ENCODE results near the gene GLUL.
A peak's percentile ranks its signal among the peaks of the same experiment; 100 is the strongest.
"Not testable (repeated sequence)": the region's sequence is repeated elsewhere in the genome, so short reads cannot be mapped to it uniquely, and the experiment has no call there.

Gene GLUL

DNA sequence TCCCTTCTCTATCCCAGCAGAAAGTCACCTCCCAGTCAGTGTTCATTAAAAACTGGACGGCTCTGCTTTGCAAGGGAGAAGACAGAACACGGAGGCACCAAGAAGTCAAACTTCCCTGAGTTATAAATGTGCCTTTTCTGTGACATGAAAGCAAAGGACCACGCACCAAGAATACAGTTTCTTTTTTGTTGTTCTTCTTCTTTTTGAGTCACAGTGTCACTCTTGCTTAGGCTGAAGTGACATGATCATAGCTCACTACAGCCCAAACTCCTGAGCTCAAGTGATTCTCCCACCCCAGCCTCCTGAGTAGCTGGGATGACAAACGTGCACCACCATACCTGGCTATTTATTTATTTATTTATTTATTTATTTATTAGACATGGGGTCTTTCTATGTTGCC lies 22.7 kb downstream of the GLUL start:
- no peak for DNase-seq

DNA sequence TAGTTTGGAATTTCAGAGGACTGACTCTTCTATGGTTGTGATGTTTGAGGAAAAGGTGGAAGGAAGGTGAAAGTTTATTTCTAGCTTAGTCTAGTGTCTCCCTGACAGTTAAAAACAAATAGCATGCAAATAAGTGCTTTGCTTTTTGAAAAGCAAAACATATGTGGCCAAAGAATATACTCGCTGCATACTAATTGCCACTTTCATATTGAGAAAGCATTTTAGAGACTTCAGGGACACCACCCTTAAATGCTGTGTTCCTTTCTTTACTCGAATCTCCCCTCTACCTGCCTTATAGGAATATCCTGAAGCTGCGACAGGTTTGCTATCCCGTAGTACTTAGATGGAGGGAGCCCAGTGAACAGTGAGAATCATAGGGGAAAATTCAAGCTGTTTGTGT lies 23.2 kb downstream of the GLUL start:
- no peak for DNase-seq

DNA sequence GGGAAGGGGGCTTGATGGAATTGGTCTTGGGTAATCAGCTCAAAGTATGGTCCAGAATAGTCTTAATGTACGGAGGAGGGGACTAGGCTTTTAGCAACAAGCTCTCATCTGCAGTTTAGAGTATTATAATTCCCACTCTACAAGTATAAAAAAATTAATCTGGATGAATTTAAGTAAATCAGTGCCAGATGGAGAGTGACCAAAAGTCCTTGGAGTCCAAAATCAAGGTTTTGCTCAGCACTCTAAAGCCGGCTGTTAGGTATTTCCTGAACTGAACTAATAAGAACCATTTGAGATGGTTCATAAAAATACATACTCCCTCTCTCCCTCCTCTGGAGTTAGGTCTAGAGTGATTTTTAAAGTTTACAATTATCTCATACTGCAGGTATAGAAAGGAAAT lies 23.7 kb downstream of the GLUL start:
- DNase-seq: no peak

DNA sequence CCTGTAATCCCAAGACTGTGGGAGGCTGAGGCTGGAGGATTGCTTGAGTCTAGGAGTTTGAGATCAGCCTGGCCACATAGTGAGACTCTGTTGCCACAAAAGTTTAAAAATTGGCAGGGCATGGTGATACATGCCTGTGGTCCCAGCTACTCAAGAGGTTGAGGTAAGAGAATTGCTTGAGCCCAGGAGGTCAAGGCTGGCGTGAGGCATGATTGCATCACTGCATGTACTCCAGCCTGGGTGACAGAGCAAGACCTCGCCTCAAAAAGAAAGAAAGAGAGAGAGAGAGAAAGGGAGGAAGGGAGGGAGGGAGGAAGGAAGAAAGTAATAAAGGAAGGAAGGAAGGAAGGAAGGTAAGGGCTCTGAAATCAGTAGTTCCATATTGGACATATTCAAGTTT lies 25.0 kb downstream of the GLUL start:
- DNase-seq: no peak

DNA sequence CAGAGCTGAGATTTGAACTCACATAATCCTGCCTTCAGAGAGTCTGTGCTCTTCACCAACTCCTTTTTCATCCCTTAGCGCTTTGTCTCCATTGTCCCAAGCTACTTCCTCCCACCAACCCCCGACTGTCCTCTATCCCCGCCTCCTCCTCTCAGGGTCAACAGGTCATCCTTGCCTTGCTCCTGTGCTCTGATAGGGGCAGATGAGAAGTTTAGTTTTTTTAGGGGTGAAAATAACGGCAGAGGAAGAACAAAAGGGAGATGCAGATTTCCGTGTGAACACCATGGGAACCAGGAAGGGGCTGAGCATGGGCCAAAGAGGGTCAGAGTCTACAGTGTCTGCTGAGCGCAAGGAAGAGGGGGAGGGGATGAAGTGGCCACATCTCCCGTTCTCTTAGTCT lies 31.9 kb downstream of the GLUL start:
- no peak for DNase-seq

DNA sequence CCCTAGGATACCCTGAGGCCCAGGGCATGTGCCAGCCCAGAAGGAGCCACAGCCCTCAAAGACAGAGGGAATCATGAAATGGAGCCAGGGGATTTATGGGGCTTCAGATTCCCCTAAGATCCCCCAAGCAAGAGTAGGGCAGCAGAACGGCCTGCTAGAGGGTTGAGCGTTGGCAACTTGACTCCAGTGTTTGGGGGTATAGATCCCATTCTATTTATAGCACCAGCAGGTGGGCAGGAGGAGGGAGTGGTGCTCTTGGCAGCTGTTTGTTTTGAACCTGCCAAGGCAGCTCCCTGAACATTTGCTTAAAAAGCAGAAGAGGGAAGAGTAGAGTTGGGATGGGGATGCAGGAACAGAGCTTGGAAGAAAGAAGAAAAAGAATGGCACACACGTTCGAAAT lies 33.7 kb downstream of the GLUL start:
- no peak for DNase-seq

DNA sequence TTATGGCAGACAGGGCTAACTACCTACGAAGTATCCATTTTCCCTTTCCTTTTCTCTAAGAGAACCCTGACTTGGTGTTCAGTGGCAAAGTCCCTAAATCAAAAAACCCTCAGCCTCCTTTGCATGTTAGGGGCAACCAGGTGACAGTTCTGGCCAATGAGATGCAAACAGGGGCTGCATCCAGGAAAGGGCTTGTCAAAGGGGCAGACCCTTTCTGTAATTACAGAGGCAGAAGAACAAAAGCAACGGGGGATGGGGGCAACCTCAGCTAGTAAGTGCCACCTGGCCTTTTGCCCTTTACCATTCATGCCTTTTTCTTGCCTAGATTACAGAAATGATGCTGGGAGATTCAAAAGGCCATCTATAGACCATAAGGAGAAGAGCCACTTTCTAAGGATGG lies 34.4 kb downstream of the GLUL start:
- DNase-seq: no peak

DNA sequence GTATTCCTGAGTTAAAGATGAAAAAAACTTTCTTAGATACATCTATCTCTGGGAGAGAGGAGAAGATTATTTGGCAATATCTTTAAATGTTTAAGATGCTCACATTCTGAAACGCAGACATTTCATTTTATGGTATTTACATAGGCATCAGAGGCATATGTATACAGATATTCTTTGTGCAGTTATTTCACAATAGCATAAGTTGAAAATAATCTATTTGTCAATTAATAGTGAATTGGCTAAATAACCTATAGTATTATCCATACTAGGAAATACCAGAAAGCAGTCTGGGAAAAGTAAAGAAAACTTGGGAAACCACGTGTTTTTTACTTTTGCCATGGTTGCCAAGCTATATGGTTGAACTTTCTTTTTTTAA lies 35.9 kb downstream of the GLUL start:
- DNase-seq: no peak

DNA sequence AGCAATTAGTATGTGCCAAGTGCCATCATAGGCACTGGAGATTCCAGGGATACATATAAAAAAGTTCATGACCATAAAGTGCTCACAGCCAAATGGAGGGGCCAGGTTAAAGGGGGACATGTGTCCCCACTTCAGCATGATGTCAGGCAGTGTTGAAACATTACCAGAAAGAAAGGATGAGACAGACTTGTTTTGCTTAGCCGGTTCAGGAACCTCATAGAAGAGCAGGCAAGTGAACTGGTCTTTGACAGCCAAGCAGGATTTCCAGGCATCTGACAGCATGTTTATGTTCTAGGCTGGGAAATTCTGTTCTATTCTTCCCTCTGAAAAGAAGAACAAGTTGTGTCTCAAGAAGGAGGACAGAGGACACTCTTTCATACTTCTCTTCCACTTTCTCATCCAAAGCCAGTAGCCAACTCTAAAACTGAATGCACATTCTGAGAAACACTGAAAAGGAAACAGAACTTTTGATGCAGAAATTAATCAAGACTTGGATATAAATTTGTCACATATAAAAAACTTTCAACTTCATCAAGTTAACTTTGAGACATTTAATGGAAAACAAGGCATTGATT lies 39.7 kb downstream of the GLUL start:
- peak in 3 of 58 donors; percentile 10 to 47 (median 13) for DNase-seq

DNA sequence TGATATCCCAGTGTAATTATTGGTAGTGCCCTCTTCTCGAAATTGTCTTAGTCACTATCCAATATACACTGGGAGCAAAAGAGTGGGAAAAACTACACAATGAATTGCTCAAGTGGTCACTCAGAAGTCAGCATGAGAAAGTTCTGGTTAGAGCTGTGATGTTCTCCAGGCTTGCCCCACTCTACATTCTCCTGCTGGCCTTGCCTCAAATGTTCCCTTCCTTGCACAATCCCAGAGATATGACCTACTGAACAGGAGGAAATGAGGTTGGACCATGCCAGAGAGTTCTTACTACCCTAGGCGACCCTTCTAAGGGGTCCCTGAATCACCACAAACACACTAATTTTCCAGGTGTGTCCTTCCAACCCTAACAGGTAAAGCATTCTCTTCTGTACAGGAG lies 40.8 kb downstream of the GLUL start:
- no peak for DNase-seq

DNA sequence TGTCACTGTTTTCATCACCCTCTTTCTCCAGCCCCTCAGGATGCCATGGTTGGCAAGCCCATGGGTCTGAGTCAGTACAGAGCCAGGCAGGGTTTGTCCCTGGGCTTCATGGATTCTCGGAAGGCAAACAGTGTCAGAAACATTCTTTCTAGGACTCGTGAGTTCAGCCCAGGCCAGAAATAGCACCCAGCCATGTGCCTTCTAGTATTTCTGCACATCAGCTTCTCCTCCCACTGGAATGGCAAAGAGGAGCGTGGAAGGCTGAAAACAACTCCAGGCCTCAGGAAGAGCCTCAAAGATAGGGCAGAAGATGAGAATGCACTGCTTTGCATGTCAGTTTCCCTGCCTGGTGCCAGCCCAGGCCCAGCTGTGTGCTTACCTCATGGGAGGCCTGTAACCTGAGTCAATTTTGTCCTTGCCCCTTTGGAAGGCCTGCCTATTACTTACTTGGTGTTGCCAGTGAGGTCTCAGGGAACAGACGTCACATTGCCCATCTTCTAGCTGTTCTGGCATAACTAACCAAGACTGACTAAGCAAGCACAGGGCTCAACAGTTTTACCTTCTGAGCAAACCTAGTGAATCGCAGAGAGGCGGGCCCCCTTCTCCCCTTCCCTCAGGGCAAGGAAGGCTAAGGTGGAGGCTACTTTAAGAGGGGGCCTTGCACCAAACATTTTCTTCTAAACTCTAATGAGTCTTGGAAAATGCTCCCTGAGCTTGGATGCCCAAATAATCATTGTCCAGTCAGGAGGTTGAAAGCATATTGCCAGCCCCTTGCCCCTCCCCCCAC lies 42.4 kb downstream of the GLUL start:
- DNase-seq: peak in 15 of 58 donors; percentile 2 to 46 (median 5)

DNA sequence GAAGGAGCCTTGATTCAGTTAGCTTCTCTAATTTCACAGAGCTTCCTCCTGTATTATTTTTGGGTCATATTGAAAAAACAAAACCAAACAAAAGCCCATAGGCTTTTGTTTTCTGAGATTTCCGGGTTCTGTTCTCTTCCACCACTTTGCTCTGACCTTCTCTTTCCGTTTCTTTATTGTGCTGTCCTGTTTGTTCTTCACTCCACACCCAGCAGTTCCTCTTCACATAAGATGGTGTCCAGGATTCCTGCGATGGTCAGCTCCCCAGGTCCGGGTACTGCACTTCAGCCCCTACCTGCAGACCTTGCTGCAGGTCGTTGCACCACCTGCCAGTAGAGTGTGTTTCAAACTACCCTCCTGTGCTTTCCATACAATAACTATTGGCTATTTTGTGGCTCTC lies 44.6 kb downstream of the GLUL start:
- no peak for DNase-seq

DNA sequence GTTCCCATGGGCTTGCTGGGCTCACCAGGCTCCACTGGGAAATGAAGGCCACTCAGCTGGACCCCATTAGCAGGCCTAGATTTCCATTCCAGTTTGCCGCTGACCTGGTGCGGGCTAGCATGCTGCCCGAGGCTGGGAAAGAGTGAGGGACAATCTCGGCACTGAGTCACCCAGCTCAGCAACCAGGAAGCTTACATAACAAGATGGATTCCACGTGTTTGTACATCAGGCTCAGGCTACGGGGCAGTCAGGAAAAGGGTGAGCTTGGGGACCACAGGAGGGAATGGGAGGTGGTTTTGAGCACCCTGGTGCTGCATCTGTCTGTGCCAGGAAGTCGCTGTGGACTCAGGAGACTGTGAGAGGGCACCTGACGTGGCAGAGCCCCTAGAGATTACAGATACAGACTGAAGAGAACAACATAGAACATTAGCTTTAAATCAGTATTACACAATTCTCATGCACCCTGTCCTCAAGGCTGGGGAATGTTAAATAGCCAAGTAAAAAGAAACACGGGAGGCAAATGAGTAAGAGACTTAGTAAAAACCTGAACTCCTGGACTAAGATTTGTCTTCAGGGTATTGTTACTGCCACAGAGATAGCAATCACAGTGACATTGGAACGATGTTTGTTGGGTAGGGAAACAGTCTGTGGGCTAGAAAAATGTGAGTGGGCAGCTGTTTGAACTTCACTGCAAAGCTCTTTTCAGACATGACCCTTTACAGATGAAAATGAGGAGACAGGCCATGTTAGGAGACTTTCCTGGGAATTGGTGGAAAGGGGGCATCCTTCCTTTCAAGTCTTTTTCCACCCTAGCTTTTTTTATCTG lies 51.1 kb downstream of the GLUL start:
- no peak for DNase-seq

DNA sequence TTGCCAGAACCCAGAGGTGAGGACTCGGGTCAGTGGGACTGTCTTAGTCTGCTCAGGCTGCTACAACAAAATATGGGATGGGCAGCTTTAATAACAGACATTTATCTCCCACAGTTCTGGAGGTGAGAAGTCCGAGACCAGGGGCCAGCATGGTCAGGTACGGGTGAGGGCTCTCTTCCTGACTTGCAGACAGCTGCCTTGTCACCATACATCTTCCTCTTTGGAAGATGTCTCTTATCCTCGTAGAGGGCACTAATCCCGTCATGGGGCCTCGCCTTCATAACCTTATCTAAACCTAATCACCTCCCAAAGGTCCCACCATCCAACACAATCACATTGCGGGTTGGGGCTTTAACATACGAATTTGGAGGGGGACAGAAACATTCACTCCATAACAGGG lies 51.9 kb downstream of the GLUL start:
- no peak for DNase-seq

DNA sequence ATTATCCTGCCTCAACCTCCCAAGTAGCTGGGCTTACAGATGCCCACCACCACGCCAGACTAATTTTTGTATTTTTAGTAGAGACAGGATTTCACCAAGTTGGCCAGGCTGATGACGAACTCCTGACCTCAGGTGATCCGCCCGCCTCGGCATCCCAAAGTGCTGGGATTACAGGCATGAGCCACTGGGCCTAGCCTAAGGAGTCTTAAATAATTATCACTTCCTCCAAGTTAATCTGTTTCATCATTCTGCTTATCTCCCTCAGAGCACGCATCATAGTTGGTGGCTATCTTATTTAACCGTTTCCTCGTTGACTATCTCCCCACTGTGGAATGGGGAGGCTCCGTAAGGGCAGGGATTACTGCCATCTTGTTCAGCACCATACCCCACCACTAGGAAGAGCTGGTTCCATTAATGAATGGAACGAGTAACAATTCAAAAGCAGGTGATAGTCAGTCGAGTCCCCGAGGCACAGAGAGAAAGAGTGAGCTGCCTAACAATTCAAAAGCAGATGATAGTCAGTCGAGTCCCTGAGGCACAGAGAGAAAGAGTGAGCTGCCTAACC lies 52.7 kb downstream of the GLUL start:
- DNase-seq: no peak

DNA sequence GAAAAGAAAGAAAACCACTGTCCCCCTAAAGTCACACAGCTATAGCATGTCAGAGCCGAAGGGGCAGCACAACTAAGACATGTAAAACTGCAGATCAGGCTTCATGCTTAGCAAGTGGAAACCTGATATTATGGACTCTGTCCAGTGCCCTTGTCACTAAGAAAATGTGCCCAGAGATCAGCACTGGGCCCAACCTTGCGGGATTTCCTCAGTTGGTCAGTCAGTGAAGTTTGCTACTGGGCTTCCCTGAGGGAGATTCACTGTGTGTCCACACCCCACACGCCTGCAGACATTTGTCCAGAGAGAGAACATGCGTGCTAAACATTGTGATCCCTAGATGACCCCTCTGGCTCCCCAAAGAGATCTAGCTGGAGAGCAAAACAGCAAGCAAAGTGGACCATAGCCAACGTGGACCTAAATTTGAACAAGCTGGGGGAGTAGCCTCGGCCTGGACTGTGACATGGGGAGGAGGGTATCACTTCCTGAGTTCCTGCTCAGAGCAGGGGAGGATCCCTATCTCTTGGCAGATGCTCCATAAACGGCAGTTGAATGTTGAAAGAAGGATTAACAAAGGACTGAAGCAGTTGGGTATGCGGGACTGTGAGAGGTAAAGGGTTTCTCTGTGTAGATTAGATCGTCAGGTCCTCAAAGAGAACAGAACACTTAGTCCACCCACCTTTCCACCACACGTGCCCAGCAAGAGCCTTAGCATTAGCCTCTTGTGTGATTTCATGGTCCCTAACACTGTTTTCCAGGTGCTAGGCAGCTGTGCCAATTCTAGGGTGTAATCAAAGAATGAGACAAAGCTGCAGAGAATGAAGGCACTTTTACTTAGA lies 53.6 kb downstream of the GLUL start:
- no peak for DNase-seq

DNA sequence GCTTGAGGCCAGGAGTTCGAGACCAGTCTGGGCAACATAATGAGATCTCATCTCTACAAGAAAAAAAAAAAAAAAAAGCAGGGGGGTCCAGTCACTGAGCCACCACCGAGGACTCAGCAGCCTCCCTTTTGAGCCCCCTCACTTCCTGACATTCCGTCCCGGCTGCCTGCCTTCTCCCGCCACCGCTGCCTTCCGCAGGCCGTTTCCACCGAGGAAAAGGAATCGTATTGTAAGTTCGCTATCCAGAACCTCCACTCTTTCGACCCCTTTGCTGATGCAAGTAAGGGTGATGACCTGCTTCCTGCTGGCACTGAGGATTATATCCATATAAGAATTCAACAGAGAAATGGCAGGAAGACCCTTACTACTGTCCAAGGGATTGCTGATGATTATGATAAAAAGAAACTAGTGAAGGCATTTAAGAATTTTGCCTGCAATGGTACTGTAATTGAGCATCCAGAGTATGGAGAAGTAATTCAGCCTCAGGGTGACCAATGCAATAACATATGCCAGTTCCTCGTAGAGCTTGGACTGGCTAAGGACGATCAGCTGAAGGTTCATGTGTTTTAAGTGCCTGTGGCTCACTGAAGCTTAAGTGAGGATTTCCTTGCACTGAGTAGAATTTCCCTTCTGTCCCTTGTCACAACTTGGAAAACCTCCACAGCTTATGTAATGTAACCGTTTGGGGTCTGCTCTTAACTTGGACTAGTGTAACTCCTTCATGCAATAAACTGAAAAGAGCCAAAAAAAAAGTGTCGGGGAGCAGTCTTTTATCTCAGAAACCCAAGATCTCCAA lies 55.6 kb downstream of the GLUL start:
- DNase-seq: no peak

DNA sequence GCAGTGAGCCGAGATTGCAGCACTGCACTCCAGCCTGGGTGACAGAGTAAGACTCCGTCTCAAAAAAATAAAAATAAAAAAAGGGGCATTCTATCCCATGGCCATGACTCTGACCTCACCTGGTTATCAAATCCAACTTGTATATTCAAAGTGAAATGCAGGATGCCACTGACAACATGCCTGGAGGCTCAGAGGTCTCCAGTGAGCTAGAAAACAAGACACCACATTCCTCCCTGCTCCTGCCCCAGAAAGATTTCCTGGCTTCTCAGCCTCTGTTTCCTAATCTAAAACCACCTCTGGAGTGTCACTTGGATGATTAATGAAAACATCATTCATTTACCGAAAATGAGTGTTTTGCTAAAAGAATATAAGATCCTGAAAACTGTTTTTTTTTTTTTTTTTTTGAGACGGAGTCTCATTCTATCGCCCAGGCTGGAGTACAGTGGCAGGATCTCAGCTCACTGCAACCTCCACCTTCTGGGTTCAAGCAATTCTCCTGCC lies 58.5 kb downstream of the GLUL start:
- not testable (repeated sequence) for DNase-seq

DNA sequence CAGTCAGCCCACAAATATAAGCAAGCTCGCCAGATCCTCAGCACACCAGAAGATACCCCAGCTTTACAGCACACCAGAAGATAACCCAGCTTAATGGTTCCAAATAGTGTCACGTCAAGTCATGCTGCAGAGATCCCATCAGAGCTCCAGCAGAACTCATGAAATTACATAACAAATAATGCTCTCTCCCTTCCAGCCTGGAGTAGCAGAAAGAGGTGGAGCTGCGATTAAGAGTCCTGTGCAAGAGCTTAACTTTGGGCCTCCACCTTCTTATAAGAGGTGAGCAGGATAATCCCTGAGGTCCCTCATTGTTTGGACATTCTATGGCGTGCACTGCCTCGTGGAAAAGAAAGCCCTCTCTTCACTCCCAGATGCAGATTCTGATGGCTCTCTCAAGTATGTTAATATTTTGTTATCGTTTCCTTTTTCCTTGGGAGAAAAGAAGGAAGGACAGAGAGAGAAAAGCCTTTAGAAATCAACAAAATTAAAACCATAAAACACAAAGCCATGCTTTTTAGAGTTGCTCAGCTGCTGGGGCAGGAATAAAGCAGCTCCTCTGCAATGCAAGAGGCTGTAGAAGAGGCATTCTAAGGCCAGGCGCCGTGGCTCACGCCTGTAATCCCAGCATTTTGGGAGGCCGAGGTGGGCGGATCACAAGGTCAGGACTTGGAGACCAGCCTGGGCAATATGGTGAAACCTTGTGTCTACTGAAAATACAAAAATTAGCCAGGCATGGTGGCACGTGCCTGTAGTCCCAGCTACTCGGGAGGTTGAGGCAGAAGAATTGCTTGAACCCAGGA lies 59.1 kb downstream of the GLUL start:
- DNase-seq: no peak
